ENCODE measurements around the gene KLC3.
"Not testable (repeated sequence)": the region's sequence is repeated elsewhere in the genome, so short reads cannot be mapped to it uniquely, and the experiment has no call there.

KLC3 gene

GRCh38 chr19:45323671-45324081 is 16.9 kb upstream of the KLC3 start:
- TF ChIP-seq CTCF (IDR thresholded peaks at IDR 0.05; ENCODE audit: insufficient read depth, low read length, missing control alignments), result no peak
- CTCF ChIA-PET, result interaction anchor here (8.2 kb wide), 1 partner anchor 15 kb away, joined by 57 read pairs; no protein-coding TSS in a partner anchor
- POLR2A ChIA-PET, result no interaction called here
- H3K4me3 ChIP-seq (ENCODE audit: low read depth, low read length), result peak overlapping the region; percentile 33
- no peak for DNase-seq (ENCODE audit: low read depth, low spot score)

GRCh38 chr19:45324349-45324907 is 16.1 kb upstream of the KLC3 start:
- POLR2A ChIA-PET, result no interaction called here
- no peak for TF ChIP-seq CTCF (IDR thresholded peaks at IDR 0.05; ENCODE audit: insufficient read depth, low read length, missing control alignments)
- no peak for DNase-seq (ENCODE audit: low read depth, low spot score)
- H3K4me3 ChIP-seq (ENCODE audit: low read depth, low read length), result no peak overlapping the region
- CTCF ChIA-PET, result interaction anchor here (8.2 kb wide), 1 partner anchor 14 kb away, joined by 57 read pairs; no protein-coding TSS in a partner anchor

DNA sequence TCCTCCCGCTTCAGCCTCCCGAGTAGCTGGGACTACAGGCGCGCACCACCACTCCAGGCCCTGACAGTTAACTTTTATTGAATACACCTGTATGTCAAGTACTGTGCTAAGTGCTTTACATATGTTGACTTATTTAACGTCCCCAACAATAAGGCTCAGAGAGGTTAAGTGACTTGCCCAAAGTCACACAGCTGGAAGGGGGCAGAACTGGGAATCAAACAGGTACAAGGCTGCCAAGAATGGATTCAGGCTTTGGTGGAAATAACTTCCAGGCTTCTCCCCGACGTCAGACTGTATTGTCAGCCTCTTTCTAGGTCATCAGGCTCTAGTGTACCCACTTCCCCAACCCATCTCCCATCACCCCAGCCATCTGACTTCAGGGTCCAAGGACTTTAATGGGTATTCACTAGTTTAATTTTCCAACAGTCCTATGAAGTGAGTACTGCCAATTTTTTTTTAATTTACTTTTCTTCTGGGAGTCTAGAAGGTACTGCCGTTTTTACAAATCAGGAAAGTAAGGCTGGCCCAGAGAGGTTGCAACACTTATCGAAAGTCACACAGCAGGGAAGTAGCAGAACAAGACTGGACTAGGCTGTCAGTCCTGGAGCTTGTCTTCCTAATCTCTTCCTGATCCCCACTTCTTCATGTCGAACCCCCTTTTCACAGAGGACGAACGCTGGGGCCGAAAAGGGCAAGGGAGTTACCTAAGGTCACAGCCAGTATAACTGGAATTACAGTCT is 13.0 kb upstream of the KLC3 start:
- no peak overlapping the region for H3K4me3 ChIP-seq (ENCODE audit: low read depth, low read length)
- no peak for TF ChIP-seq CTCF (IDR thresholded peaks at IDR 0.05; ENCODE audit: insufficient read depth, low read length, missing control alignments)
- ChIA-PET POLR2A (no interaction called here), CTCF (interaction anchor here (0.6 to 8.2 kb wide), 3 partner anchors 10 to 184 kb away, joined by 3 to 57 read pairs (median 16); no protein-coding TSS in a partner anchor)
- no peak for DNase-seq (ENCODE audit: low read depth, low spot score)

DNA sequence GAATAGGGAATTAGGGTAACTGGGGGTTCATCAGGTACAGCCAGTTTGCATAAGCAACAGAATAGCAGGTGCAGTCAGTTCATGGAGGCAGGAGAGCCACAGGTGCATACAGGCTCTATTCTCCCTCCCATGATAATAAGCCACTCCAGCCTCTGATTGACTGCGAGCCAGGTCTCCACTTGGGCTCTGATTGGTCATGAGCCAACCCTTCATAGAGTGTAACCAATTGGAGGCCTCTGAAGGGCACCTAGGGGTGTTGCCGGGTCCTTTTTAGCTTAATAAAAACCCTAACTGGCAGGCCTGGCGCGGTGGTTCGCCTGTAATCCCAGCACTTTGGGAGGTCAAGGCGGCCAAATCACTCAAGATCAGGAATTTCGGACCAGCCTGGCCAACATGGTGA is 9.1 kb upstream of the KLC3 start:
- no peak for DNase-seq (ENCODE audit: low read depth, low spot score)
- TF ChIP-seq CTCF (IDR thresholded peaks at IDR 0.05; ENCODE audit: insufficient read depth, low read length, missing control alignments), result no peak
- POLR2A ChIA-PET, result no interaction called here
- CTCF ChIA-PET, result interaction anchor here (1.3 kb wide), 1 partner anchor 131 kb away, joined by 3 read pairs; no protein-coding TSS in a partner anchor
- H3K4me3 ChIP-seq (ENCODE audit: low read depth, low read length), result no peak overlapping the region

GRCh38 chr19:45333609-45334303 is 6.8 kb upstream of the KLC3 start:
- CTCF ChIA-PET, result interaction anchor here (0.6 to 1.6 kb wide), 3 partner anchors 8 to 345 kb away, joined by 3 to 4 read pairs (median 3); no protein-coding TSS in a partner anchor

DNA sequence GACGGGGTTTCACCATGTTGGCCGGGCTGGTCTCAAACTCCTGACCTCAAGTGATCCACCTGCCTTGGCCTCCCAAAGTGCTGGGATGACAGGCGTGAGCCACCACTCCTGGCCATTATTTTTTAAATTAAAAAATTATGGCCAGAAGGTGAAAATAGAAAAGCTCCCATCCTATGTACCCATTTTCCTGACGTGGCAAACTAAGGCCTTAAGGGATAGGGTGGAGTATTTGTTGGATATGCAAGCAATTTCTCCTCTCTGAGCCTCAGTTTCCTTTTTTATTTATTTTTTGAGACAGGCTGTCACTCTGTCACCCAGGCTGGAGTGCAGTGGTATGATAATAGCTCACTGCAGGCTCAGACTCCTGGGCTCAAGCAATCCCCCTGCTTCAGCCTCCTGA is 5.7 kb upstream of the KLC3 start:
- DNase-seq (ENCODE audit: low read depth, low spot score); H3K4me3 ChIP-seq (ENCODE audit: low read depth, low read length); CTCF ChIA-PET; POLR2A ChIA-PET: not testable (repeated sequence)

More at GRCh38 chr19:45333609-45334303, 6.8 kb upstream of the KLC3 start:
- no peak for DNase-seq (ENCODE audit: low read depth, low spot score)
- no peak overlapping the region for H3K4me3 ChIP-seq (ENCODE audit: low read depth, low read length)
- TF ChIP-seq CTCF (IDR thresholded peaks at IDR 0.05; ENCODE audit: insufficient read depth, low read length, missing control alignments), result no peak
- POLR2A ChIA-PET, result no interaction called here
